C4-2B (cell line): Measurements from ENCODE around the gene CARM1.

Source experiments
- H3K27ac ChIP-seq: fragments of 450-650 bp; 2 replicates; pipeline ENCODE4 v1.5.1; 2017
- ZFX ChIP-seq: fragments of 450-650 bp; IDR thresholded peaks from 2 replicates; pipeline ENCODE4 v1.6.1; 2017
- TF ChIP-seq, protein P1 (sequence below): fragments of 450-650 bp; conservative IDR thresholded peaks from 2 replicates; pipeline ENCODE4 v1.5.1; 2017; ENCODE audit warnings: mild to moderate bottlenecking

Gene CARM1

DNA sequence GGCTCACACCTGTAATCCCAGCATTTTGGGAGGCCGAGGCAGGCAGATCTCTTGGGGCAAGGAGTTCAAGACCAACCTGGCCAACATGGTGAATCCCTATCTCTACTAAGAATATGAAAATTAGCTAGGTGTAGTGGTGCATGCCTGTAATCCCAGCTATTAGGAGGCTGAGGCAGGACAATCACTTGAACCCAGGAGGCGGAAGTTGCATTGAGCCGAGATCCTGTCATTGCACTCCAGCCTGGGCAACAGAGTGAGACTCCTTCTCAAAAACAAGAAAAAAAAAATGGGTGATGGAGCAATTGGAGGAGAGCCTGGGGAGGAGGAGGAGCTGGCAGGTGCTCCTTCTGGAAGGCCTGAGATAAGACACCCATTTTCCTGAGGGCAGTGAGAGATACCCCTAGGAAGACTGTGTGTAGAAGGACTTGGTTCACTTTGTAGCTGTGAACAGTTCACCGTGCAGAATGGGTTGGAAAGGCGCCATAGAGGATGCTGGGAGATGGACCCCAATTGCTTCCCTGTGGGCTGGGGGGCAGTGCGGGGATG, 8.7 kb upstream of the CARM1 start:
- no peak overlapping the region for H3K27ac ChIP-seq
- TF ChIP-seq, protein P1, sequence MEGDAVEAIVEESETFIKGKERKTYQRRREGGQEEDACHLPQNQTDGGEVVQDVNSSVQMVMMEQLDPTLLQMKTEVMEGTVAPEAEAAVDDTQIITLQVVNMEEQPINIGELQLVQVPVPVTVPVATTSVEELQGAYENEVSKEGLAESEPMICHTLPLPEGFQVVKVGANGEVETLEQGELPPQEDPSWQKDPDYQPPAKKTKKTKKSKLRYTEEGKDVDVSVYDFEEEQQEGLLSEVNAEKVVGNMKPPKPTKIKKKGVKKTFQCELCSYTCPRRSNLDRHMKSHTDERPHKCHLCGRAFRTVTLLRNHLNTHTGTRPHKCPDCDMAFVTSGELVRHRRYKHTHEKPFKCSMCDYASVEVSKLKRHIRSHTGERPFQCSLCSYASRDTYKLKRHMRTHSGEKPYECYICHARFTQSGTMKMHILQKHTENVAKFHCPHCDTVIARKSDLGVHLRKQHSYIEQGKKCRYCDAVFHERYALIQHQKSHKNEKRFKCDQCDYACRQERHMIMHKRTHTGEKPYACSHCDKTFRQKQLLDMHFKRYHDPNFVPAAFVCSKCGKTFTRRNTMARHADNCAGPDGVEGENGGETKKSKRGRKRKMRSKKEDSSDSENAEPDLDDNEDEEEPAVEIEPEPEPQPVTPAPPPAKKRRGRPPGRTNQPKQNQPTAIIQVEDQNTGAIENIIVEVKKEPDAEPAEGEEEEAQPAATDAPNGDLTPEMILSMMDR: no peak
- no peak for TF ChIP-seq ZFX

DNA sequence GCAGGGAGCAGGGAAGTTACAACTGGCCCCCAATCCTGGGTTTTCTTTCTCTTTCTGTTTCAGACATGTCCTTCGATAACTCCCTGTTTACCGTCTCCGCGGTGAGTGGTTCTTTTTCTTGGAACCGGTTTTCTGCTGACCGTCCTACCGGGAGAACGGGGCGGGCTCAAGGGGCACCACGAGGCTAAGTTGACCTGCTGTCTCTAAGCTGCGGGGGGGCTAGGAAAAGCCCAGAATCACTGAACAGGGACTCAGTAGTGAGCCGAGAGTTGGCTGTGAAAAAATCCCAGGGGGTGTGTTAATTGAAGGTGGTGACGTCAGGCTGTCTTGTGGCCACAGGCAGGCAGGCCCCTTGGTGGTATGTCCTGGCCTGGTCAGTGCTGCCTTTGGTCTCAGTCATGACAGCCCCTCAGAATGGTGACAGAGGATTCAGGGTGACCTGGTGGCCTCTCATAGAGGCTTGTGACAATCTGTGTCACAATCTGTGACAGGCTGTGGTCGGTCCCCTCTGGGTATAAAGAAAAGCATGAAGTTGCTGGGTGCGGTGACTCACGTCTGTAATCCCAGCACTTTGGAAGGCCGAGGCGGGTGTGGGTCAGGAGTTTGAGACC, 8.1 kb upstream of the CARM1 start:
- TF ChIP-seq, protein P1: no peak
- no peak for TF ChIP-seq ZFX
- H3K27ac ChIP-seq: no peak overlapping the region

DNA sequence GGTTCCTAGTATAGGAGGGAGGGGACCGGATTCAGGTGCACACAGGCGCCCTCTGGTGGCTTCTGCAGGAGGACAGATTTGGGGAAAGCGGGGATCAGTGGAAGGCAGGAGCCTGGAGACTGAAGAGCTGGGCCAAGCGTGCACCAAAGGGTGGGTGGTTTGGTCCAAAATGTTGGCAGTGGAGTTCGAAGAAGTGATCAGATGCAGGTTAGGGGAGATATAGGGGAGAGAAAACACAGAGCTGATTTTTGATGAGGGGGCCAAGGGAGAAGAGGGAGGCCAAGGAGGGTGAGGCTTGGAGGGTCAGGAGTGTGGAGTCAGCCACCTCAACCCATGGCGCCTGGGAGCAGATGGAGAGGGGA, 6.8 kb upstream of the CARM1 start:
- H3K27ac ChIP-seq: no peak overlapping the region
- TF ChIP-seq, protein P1: peak; percentile 98
- TF ChIP-seq ZFX: no peak

DNA sequence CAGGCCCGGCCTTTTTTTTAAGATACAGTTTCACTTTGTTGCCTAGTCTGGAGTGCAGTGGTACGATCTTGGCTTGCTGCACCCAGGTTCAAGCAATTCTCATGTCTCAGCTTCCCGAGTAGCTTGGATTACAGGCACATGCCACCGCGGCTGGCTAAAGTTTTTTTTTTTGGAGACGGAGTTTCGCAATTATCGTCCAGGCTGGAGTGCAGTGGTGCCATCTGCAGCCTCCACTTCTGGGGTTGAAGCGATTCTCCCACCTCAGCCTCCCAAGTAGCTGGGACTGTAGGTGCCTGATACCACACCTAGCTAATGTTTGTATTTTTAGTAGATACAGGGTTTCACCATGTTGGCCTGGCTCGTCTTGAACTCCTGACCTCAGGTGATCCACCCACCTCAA, 4.9 kb upstream of the CARM1 start:
- no peak overlapping the region for H3K27ac ChIP-seq
- TF ChIP-seq, protein P1: no peak
- TF ChIP-seq ZFX: no peak

DNA sequence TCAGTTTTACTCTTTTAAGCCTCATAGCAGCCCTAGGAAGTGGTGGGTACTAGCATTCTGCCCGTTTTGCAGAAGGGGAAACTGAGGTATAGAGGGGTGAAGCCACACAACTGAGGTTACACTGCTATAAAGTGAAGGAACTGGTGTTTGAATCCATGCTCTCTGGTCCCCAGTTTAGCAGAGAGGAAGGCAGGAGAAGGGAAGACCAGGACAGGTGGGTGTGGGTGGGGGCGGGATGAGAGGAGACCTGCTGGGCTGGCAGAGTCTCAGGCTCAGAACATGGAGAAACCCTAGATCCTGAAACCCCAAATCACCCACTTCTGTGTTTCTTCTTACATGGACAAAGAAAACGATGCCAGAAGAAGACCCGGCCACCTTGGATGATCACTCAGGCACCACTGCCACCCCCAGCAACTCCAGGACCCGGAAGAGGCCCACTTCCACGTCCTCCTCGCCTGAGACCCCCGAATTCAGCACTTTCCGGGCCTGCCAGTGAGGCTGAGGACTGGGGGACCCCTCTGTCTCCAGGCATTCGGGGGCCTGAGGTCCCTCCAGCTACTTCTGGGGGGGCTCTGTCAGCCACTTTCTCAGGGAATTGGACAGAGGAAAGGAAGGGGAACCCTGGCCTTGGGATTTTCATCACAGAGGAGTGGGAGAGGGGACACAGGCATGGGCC, 2.3 kb upstream of the CARM1 start:
- TF ChIP-seq, protein P1: no peak
- H3K27ac ChIP-seq: no peak overlapping the region

DNA sequence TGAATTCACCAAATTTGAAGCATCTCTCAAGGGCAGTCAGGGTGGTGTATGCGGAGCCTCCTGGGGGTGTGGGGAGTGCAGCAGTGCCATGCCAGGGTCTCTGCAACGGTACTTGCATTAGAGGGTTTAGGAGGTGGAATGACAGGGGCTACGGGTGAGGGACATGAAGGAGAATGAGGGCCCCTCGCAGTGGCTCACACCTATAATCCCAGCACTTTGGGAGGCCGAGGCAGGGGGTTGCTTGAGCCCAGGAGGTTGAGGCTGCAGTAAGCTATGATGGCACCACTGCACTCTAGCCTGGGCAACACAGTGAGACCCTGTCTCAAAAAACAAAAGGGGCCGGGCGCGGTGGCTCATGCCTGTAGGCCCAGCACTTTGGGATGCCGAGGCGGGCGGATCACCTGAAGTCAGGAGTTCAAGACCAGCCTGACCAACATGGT, 1.5 kb upstream of the CARM1 start:
- peak overlapping the region; percentile 62; the same call in 1 of the 2 replicates for H3K27ac ChIP-seq

DNA sequence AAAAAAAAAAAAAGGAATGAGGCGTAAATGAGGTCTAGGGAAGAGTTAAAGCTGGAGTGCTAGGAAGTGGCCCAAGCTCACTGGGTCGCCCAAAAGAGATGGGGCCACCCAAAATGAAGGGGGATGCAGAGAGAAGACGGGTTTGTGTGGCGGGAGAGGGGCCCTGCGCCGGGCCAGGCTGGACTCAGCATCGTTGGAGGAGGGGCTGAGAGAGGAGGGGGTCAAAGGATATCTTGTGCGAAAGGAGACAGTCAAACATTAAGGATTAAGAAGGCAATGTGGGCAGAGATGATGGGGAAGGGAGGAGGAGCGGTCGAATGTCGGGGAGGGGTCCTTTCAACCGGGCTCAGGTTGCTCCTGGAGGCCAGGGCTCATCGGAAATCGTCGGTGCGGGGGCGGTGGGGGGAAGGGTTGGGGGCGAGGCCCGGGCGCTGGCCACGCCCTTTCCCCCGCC, 825 bp upstream of the CARM1 start:
- TF ChIP-seq, protein P1: no peak
- no peak for TF ChIP-seq ZFX
- H3K27ac ChIP-seq: peak overlapping the region; percentile 62
